ENCODE data around the gene LACTB. TPM values are rescaled to one million over a fixed set of nuclear protein-coding genes. Genes with fewer than 3 reads are reported as not detected.

LACTB gene
- total and polyA plus RNA-seq, 12 donors, result 11.6 to 32.2 (median 24.3) TPM

GRCh38 chr15:63136742-63137141 lies 15.1 kb downstream of the LACTB start:
- no peak for DNase-seq
- H3K4me1 ChIP-seq, result peaks cover 0 to 36% (median 0%) of the 10 kb centered on the region in 9 donors
- no peaks in the 10 kb centered on the region for H3K27me3 ChIP-seq
- no peak for ATAC-seq
- TF ChIP-seq CTCF (IDR thresholded peaks at IDR 0.05), result no peak
- peaks cover 0 to 36% (median 6%) of the 10 kb centered on the region in 9 donors for H3K36me3 ChIP-seq
- 77 to 88% methylated on average over 2 of the region's 2 CpGs for WGBS, 2 donors
- H3K9me3 ChIP-seq, result no peaks in the 10 kb centered on the region
- no peak overlapping the region for H3K4me3 ChIP-seq
- intact Hi-C loops (cut with DNase I), result no loop called here
- peak overlapping the region in 1 of 10 donors; percentile 73 for H3K27ac ChIP-seq

GRCh38 chr15:63140936-63141335 lies 19.3 kb downstream of the LACTB start:
- peaks cover 0 to 47% (median 7%) of the 10 kb centered on the region in 9 donors for H3K36me3 ChIP-seq
- 92 to 96% methylated on average over 2 of the region's 2 CpGs for WGBS, 2 donors
- TF ChIP-seq CTCF (IDR thresholded peaks at IDR 0.05), result no peak
- DNase-seq (no peak), ATAC-seq (no peak)
- no peak overlapping the region for H3K4me3 ChIP-seq
- peaks cover 0 to 9% (median 0%) of the 10 kb centered on the region in 9 donors for H3K4me1 ChIP-seq
- intact Hi-C loops (cut with DNase I), result no loop called here
- H3K9me3 ChIP-seq, result no peaks in the 10 kb centered on the region
- H3K27ac ChIP-seq, result no peak overlapping the region
- H3K27me3 ChIP-seq, result no peaks in the 10 kb centered on the region

- peaks cover 0 to 9% (median 4%) of the 10 kb centered on the region in 9 donors for H3K4me1 ChIP-seq
- H3K27ac ChIP-seq, result no peak overlapping the region
- intact Hi-C loops (cut with DNase I), result no loop called here
- ATAC-seq, result no peak
- H3K9me3 ChIP-seq, result no peaks in the 10 kb centered on the region
- WGBS, 2 donors, result 94 to 95% methylated on average over 2 of the region's 2 CpGs
- TF ChIP-seq CTCF (IDR thresholded peaks at IDR 0.05), result no peak
- DNase-seq, result no peak
- H3K4me3 ChIP-seq, result no peak overlapping the region
- H3K36me3 ChIP-seq, result peaks cover 0 to 86% (median 11%) of the 10 kb centered on the region in 9 donors
- no peaks in the 10 kb centered on the region for H3K27me3 ChIP-seq
These were observed 23.8 kb downstream of the LACTB start for GRCh38 chr15:63145426-63145825.

GRCh38 chr15:63146684-63147083 lies 25.0 kb downstream of the LACTB start:
- H3K9me3 ChIP-seq, result no peaks in the 10 kb centered on the region
- no peak overlapping the region for H3K4me3 ChIP-seq
- WGBS, 2 donors, result 86 to 90% methylated on average over 3 of the region's 3 CpGs
- peaks cover 0 to 83% (median 18%) of the 10 kb centered on the region in 9 donors for H3K36me3 ChIP-seq
- no peak for ATAC-seq
- DNase-seq, result no peak
- H3K4me1 ChIP-seq, result peaks cover 0 to 16% (median 6%) of the 10 kb centered on the region in 9 donors
- H3K27ac ChIP-seq, result no peak overlapping the region
- intact Hi-C loops (cut with DNase I), result no loop called here
- H3K27me3 ChIP-seq, result no peaks in the 10 kb centered on the region
- no peak for TF ChIP-seq CTCF (IDR thresholded peaks at IDR 0.05)
